Measurements from ENCODE around the gene CPA4.

CPA4 gene

GRCh38 chr7:130369831-130370550, 77.0 kb downstream of the CPA4 start:
- TF ChIP-seq CTCF (IDR thresholded peaks at IDR 0.05; ENCODE audit: control insufficient read depth, insufficient read depth, low read depth, low read length, missing control alignments) = no peak
- DNase-seq (ENCODE audit: low read depth) = no peak
- H3K4me3 ChIP-seq (ENCODE audit: control insufficient read depth, low read depth, low read length) = no peak overlapping the region

GRCh38 chr7:130371046-130371445, 78.1 kb downstream of the CPA4 start:
- no peak overlapping the region for H3K4me3 ChIP-seq (ENCODE audit: control insufficient read depth, low read depth, low read length)
- no peak for DNase-seq (ENCODE audit: low read depth)
- no peak for TF ChIP-seq CTCF (IDR thresholded peaks at IDR 0.05; ENCODE audit: control insufficient read depth, insufficient read depth, low read depth, low read length, missing control alignments)

- no peak for DNase-seq (ENCODE audit: low read depth)
- TF ChIP-seq CTCF (IDR thresholded peaks at IDR 0.05; ENCODE audit: control insufficient read depth, insufficient read depth, low read depth, low read length, missing control alignments) = no peak
- H3K4me3 ChIP-seq (ENCODE audit: control insufficient read depth, low read depth, low read length) = no peak overlapping the region
Measured at GRCh38 chr7:130372402-130373165, 79.6 kb downstream of the CPA4 start.
